HAP-1 (cell line): Measurements from ENCODE around the gene LMO7.

Experiments
- DNase-seq, 2 experiments: peaks; one replicate each; pipeline ENCODE4 v3.0.0-alpha.2; 2016 to 2020; ENCODE audit warnings: low spot score in 2 of 2
- H3K27me3 ChIP-seq: fragments of 250-450 bp; sonication (Bioruptor Pico); 2 replicates; pipeline ENCODE4 v1.5.1; 2020; ENCODE audit warnings: low read depth, mild to moderate bottlenecking, moderate library complexity
- H3K36me3 ChIP-seq: fragments of 250-450 bp; sonication (Bioruptor Pico); replicated peaks from 2 replicates; pipeline ENCODE4 v1.5.1; 2020; ENCODE audit warnings: mild to moderate bottlenecking
- H3K4me1 ChIP-seq: fragments of 250-450 bp; sonication (Bioruptor Pico); 2 replicates; pipeline ENCODE4 v1.5.1; 2020; ENCODE audit warnings: mild to moderate bottlenecking
- H3K4me3 ChIP-seq: fragments of 250-450 bp; sonication (Bioruptor Pico); 2 replicates; pipeline ENCODE4 v1.5.1; 2020; ENCODE audit warnings: mild to moderate bottlenecking, moderate library complexity
- H3K9me3 ChIP-seq: fragments of 250-450 bp; sonication (Bioruptor Pico); 2 replicates; pipeline ENCODE4 v1.5.1; 2020; ENCODE audit warnings: mild to moderate bottlenecking, moderate library complexity
- in situ Hi-C: fragments of 300-500 bp; cut with MboI; formaldehyde crosslinking; loops from 3 replicates; pipeline ENCODE4 v1.14.3; 2020; ENCODE audit warnings: low sequenced_read_pairs, inconsistent platforms, mixed read lengths

Gene LMO7

GRCh38 chr13:75635828-75636435 is at the start of gene LMO7:
Gene LMO7 (plus strand): TSS chr13:75636330. CDS start chr13:75636658, 328 bp downstream.
- DNase-seq: peak; percentile 38 to 75
- peak within 1 kb of the TSS; percentile 61 for H3K4me3 ChIP-seq
- no peaks in the 10 kb centered on the region for H3K36me3 ChIP-seq
- in situ Hi-C loops: no loop called here
- peaks cover 10% of the 10 kb centered on the region for H3K4me1 ChIP-seq
- no peaks in the 10 kb centered on the region for H3K9me3 ChIP-seq
- no peaks in the 10 kb centered on the region for H3K27me3 ChIP-seq

DNA sequence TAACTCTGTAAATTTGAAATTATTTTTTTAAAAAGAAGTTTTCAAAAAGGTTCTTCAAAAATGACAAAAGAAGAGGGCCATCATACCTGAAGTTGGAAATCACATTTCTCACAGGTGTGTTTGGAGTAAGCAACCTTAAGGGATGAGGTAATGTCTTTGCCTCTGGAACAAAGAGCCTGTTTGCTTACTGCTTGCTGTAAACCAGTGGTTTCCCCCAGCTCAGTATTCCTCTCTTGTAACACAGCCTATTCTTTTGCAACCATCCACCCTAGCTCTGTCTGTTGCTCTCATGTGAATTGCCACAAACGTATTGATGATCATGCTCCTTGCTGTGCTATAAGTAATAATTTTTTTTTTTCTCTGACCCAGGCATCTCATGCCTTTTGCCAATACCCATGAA is 48.5 kb upstream of the LMO7 start:
- H3K9me3 ChIP-seq: no peaks in the 10 kb centered on the region
- H3K36me3 ChIP-seq: no peaks in the 10 kb centered on the region; the same call in 1 of the 2 replicates
- no peak overlapping the region for H3K4me3 ChIP-seq
- no peaks in the 10 kb centered on the region for H3K4me1 ChIP-seq
- in situ Hi-C loops: no loop called here
- H3K27me3 ChIP-seq: no peaks in the 10 kb centered on the region
- DNase-seq: no peak

GRCh38 chr13:75596657-75597182 is 39.4 kb upstream of the LMO7 start:
- in situ Hi-C loops: no loop called here
- H3K36me3 ChIP-seq: peaks cover 3% of the 10 kb centered on the region; the same call in 1 of the 2 replicates
- H3K4me3 ChIP-seq: no peak overlapping the region

GRCh38 chr13:75600371-75600770 is 35.8 kb upstream of the LMO7 start:
- Histone ChIP-seq H3K4me1 (peaks cover 4% of the 10 kb centered on the region; the same call in 1 of the 2 replicates), H3K36me3 (peaks cover 3% of the 10 kb centered on the region; the same call in 1 of the 2 replicates), H3K4me3 (no peak overlapping the region), H3K27me3 (no peaks in the 10 kb centered on the region), H3K9me3 (no peaks in the 10 kb centered on the region)
- in situ Hi-C loops: no loop called here
- DNase-seq: no peak

More at GRCh38 chr13:75596657-75597182, 39.4 kb upstream of the LMO7 start:
- peaks cover 4% of the 10 kb centered on the region; the same call in 1 of the 2 replicates for H3K4me1 ChIP-seq
- H3K9me3 ChIP-seq: no peaks in the 10 kb centered on the region
- DNase-seq: no peak
- no peaks in the 10 kb centered on the region for H3K27me3 ChIP-seq

DNA sequence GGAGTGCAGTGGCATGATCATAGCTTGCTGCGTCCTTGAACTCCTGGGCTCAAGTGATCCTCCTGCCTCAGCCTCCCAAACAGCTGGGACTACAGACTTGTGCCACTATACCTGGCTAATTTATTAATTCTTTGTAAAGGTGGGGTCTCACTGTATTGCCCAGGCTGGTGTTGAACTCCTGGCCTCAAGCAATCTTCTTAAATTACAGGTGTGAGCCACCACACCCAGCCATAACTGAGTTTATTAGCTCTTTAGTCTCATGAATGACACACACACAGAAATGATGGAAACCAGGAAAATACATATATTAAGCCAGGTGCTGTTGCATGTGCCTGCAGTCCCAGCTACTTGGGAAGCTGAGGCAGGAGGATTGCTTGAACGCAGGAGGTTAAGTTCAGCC is 33.1 kb upstream of the LMO7 start:
- Histone ChIP-seq H3K9me3 (no peaks in the 10 kb centered on the region), H3K36me3 (peaks cover 3% of the 10 kb centered on the region), H3K4me1 (peaks cover 15% of the 10 kb centered on the region), H3K27me3 (no peaks in the 10 kb centered on the region), H3K4me3 (no peak overlapping the region)
- in situ Hi-C loops: no loop called here
- DNase-seq: no peak

DNA sequence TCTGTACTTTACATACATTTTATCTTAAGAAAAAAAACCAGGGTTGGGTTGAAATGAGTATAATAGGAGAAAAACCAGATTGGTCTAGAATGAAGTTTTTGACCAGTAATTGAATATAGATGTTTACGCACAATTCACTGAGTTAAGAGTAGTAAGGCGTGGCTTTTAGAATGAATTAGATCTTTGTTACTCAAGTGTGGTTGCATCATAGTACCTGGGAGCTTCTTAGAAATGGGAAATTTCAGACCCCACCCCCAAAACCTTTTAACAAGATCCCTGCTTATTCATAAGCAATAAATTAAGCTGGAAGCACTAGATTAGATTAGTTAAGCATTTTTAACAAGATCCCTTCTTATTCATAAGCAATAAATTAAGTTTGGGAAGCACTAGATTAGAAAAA is 28.7 kb upstream of the LMO7 start:
- in situ Hi-C loops: no loop called here
- Histone ChIP-seq H3K4me1 (peaks cover 10% of the 10 kb centered on the region), H3K36me3 (no peaks in the 10 kb centered on the region; the same call in 1 of the 2 replicates), H3K4me3 (no peak overlapping the region), H3K27me3 (no peaks in the 10 kb centered on the region), H3K9me3 (no peaks in the 10 kb centered on the region)
- peak in 1 of 2 experiments; percentile 28 for DNase-seq

DNA sequence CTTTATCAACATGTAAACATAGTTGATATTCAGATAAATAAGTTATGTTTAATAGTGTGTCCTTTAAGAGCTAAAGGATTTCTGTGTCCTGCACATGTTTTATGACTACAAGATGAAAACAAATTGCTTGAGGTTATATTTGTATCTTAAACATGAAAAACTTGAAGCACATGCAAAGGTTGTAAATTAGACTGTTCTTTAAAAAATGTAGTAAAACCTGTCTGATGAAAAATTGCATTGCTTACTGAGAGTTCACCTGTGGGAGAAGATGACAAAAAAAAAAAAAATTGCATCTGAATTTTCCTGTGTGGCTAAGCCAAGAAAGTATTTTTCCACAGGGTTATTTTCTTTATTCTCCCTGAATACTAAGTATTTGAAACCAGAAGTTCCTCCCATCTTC is 25.7 kb upstream of the LMO7 start:
- Histone ChIP-seq H3K27me3 (no peaks in the 10 kb centered on the region), H3K4me1 (peaks cover 10% of the 10 kb centered on the region), H3K4me3 (no peak overlapping the region), H3K36me3 (no peaks in the 10 kb centered on the region; the same call in 1 of the 2 replicates), H3K9me3 (no peaks in the 10 kb centered on the region)
- no peak for DNase-seq
- in situ Hi-C loops: no loop called here

GRCh38 chr13:75612354-75612753 is 23.8 kb upstream of the LMO7 start:
- no peak overlapping the region for H3K4me3 ChIP-seq
- DNase-seq: no peak
- in situ Hi-C loops: no loop called here
- no peaks in the 10 kb centered on the region for H3K27me3 ChIP-seq
- H3K9me3 ChIP-seq: no peaks in the 10 kb centered on the region
- no peaks in the 10 kb centered on the region for H3K36me3 ChIP-seq
- H3K4me1 ChIP-seq: peaks cover 6% of the 10 kb centered on the region

DNA sequence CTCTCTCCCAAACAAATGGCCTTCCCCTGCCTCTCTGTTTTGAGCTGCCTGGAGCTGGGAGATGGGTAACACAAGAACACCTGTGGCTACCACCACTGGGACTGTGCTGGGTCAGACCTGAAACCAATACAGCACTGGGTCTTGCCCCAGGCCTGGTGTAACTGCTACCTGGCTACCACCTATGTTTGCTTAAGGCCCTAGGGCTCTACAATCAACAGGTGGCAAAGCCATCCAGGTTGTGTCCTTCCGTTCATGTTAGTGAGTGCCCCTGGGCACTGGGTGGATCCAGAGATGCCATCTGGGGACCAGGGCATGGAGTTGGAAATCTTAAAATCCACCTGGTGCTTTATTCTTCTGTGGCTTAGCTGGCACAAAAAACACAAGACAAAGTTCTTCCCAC is 18.9 kb upstream of the LMO7 start:
- H3K9me3 ChIP-seq: no peaks in the 10 kb centered on the region

DNA sequence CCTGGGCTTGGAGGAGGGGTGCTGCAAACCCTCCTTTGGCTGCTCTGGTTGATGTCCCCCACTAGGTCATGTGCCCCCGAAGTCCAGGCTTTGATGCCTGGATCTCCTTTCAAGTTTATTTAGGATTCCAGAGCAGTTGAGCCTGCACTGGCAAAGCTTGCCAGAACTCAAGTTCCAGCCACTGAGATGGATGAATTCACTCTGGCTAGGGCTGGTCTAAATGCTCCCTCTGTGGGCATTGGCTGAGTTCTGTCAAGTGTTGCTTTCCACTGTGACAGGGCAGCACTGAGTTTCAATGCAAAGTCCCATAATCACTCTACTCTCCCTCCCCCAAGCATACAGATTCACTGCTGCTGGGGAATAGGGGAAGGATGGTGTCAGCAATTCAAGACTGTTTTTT is 17.8 kb upstream of the LMO7 start:
- DNase-seq: no peak
- no peaks in the 10 kb centered on the region for H3K36me3 ChIP-seq
- in situ Hi-C loops: no loop called here
- H3K4me3 ChIP-seq: no peak overlapping the region
- H3K4me1 ChIP-seq: peaks cover 26% of the 10 kb centered on the region
- H3K27me3 ChIP-seq: no peaks in the 10 kb centered on the region
- H3K9me3 ChIP-seq: no peaks in the 10 kb centered on the region

More for the DNA sequence above, 18.9 kb upstream of the LMO7 start:
- Histone ChIP-seq H3K27me3 (no peaks in the 10 kb centered on the region), H3K4me1 (peaks cover 19% of the 10 kb centered on the region), H3K36me3 (no peaks in the 10 kb centered on the region), H3K4me3 (no peak overlapping the region)
- in situ Hi-C loops: no loop called here
- no peak for DNase-seq

DNA sequence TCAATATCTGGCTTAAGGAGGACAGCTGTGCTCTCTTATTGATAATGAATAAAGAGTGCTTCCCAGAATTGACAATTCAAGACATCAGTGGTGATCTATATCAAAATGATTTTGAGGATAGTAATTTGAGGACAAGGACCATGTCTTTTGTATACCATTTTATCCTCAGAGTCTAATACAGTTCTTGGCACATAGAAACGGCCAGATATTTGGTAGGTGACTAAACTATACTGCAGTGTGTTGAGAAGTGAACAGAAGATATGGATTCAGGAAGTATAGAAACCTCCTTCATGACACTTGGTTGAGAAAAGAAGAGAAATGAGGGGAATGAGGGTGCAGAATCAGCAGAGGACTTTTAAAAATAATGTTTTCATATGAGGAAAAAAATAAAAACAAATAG is 16.1 kb upstream of the LMO7 start:
- Histone ChIP-seq H3K36me3 (no peaks in the 10 kb centered on the region), H3K9me3 (no peaks in the 10 kb centered on the region), H3K4me3 (no peak overlapping the region), H3K27me3 (no peaks in the 10 kb centered on the region), H3K4me1 (peaks cover 26% of the 10 kb centered on the region)
- DNase-seq: no peak
- in situ Hi-C loops: no loop called here

- in situ Hi-C loops: no loop called here
- Histone ChIP-seq H3K27me3 (no peaks in the 10 kb centered on the region), H3K9me3 (no peaks in the 10 kb centered on the region), H3K4me3 (no peak overlapping the region), H3K36me3 (no peaks in the 10 kb centered on the region), H3K4me1 (peaks cover 26% of the 10 kb centered on the region)
- no peak for DNase-seq
These were observed 15.0 kb upstream of the LMO7 start for GRCh38 chr13:75621147-75621546.

- peak in 1 of 2 experiments; percentile 65 for DNase-seq
- H3K4me3 ChIP-seq: no peak overlapping the region
- in situ Hi-C loops: no loop called here
These were observed 7.3 kb upstream of the LMO7 start for GRCh38 chr13:75628801-75629200.

DNA sequence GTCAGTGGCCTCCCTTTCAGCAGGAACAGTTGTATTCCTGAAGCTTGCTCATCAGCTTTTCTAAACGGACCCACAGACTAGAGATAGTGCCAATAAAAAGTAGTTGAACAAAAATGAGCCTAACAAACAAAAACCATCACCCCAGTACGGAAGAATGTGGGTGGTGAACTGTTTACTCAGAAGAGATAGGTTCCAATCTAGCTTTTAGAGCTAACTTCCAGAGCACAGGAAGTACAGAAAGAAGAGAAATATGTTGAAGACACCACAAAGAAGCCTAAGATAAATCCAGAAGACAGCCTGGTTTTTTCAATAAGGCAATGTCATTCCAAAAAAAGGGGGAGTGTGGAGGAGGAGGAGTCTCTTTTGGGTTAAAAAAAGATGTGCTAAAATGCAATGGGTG is 2.8 kb upstream of the LMO7 start:
- Histone ChIP-seq H3K9me3 (no peaks in the 10 kb centered on the region), H3K36me3 (no peaks in the 10 kb centered on the region), H3K4me3 (no peak overlapping the region), H3K27me3 (no peaks in the 10 kb centered on the region), H3K4me1 (peaks cover 12% of the 10 kb centered on the region)
- in situ Hi-C loops: no loop called here
- no peak for DNase-seq

More at GRCh38 chr13:75628801-75629200, 7.3 kb upstream of the LMO7 start:
- Histone ChIP-seq H3K27me3 (no peaks in the 10 kb centered on the region), H3K9me3 (no peaks in the 10 kb centered on the region), H3K4me1 (peaks cover 4% of the 10 kb centered on the region; the same call in 1 of the 2 replicates), H3K36me3 (no peaks in the 10 kb centered on the region)
